ENCODE results near the gene HIP1R.
A peak's percentile ranks its signal among the peaks of the same experiment; 100 is the strongest.
"Not testable (repeated sequence)": the region's sequence is repeated elsewhere in the genome, so short reads cannot be mapped to it uniquely, and the experiment has no call there.

The HIP1R gene

DNA sequence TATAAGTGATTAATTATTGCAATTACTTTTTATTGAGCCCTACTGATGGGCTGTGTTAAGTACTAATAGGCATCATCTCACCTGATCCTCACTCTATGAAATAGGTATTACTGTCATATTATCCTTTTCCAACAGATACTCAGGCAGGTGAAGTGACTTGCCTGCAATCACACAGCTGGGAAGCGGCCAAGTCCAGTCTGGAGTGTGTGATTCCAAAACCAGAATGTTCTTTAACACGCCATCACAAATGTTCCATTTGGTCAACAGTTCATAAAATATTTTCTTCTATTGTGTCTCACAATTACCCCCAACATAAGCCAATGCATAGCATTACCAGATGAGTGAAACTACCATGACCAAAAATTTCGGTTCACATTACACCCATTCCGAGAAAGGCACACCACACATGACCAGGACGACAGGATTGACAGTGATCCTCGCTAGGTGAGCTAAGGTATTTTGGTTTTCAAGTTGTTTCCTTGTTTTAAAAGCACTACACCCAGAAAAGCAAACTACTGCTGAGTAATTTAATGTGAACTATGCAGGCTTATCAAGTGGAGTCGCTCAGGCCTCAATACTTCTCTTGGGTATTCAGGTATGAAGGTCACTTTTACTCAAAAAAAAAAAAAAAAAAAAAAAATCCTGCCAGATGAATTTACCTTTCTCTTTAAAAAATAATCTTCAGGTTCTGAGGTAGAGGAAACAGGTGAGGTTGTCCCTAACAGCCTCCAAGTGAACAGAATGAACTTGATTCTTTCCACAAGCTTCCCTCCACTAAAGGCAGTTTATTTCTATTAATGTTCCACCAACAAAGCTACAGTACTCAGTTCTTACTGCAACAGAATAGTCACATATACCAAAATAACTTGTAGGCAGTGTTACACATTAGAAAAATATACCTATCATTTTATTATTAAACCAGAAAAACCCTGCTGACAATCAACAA, 58.2 kb downstream of the HIP1R start:
- no peak for DNase-seq (ENCODE audit: low spot score)

DNA sequence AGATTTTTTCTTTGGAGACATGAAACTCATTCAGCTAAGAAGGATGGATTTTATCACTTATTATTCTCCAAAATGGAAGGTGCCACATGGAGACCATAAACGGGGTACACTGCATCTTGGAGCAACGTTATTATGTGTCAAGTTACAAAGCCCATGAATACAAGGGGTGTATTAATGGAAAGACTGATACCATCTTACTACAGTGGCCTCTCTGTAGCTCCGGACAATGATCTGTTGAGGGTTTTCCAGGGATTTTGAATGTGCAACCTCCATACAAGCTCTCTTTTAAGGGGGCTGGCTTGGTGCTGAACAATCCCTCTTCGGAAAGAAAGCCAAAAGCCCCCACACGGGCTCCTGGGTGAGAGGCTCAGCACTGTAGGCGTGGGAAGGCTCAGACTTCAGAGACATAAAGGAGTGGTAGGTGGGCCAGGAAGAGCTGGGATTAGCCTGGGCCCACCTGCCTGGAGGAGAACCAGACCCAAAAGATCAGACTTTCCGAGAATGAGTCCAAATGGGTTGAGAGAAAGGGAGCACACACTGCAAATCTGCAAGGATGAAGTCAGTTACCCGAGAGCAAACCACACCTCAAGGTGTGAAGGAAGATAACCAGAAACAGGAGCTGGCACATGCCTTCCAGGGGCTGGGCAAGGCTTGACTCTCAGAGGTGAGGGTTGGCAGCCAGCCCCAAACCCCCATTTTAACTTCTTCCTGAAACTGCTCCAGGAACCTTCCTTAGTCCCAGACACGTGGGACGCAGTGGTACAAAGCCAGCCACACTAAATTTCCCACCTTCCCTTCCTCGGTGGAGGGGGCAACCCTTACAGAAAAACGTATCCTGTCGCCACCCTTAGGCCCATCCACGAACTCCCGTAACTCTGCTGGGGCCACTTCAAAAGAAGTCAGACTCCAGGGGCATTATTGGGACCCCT, 59.2 kb downstream of the HIP1R start:
- DNase-seq (ENCODE audit: low spot score), result no peak

DNA sequence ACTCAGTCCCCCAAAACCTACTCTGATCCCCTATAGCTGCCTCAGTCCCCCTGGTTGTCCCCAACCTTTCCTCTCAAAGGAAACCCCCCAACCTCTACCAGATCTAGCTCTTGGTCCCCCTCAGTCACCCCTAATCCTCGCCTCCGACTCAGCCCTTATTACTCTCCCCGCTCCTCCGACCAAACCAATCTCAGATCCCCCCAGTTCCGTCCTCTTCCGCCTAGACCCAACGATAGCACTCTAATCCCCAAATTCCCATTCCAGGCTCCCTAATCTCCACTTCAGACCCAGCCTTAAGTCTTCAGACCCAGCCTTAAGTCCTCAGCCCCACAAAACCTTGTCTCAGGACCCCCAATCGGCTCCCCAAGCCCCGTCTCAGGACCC, 60.1 kb downstream of the HIP1R start:
- DNase-seq (ENCODE audit: low spot score), result no peak

- peak; percentile 72 for DNase-seq (ENCODE audit: low spot score)
Measured at GRCh38 chr12:122895704-122896636, 60.7 kb downstream of the HIP1R start, which contains the start of gene VPS37B. Gene VPS37B (minus strand): TSS chr12:122896124. CDS start chr12:122896062, 62 bp downstream.

GRCh38 chr12:122896662-122897061, 61.4 kb downstream of the HIP1R start:
- DNase-seq (ENCODE audit: low spot score), result no peak

- DNase-seq (ENCODE audit: low spot score), result no peak
Measured at GRCh38 chr12:122899887-122900286, 64.6 kb downstream of the HIP1R start.

DNA sequence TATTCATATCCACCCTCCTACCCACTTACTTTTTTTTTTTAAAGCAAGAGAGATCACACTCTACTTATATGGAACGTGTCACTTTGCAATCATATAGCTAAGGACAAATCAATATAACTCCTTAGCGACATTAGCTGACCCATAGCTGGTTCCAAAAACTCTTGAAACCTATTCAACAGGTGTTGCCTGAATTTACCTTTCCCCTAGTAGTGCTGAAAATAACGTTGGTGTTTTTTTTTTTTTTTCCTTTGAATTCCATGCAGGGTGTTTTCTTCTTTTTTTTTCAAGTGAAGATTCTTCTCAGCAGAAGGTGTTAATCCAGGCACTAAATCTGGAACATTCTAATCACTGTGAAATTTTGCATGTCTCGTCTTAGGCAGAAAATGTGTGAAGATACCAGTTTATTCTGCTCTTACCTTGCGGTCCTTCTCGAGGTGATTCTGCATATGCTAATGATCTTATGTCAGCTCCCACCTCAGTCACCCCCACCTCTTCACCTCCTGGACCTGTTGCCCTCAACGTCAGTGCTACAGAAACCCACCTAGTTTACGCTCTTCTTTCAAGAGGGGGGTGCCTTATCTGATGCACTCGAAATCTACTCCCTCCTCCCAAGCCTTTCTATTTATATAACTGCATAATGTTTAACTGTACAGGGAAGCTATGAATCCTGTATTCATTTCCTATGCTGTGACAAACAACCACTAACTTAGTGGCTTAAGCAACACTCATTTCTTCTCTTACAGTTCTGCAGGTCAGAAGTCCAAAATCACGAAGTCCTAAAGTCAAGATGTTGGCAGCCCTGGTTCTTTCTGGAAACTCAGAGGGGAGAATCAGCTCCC, 67.8 kb downstream of the HIP1R start:
- DNase-seq (ENCODE audit: low spot score), result no peak

DNA sequence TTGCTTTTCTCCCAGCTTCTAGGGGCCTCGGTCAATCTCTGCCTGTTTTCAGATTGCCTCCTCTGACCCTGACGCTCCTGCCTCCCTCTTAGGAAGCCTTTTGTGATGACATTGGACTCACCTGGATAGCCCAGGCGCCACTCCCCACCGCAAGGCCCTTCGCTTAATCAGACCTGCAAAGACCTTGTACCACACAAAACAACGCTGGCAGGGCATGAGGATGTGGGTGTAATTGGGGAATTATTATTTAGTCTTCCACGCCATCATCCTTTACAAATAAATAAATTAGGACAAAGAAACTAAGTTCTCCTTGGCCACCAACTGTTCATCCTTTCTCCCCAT, 68.4 kb downstream of the HIP1R start:
- no peak for DNase-seq (ENCODE audit: low spot score)

DNA sequence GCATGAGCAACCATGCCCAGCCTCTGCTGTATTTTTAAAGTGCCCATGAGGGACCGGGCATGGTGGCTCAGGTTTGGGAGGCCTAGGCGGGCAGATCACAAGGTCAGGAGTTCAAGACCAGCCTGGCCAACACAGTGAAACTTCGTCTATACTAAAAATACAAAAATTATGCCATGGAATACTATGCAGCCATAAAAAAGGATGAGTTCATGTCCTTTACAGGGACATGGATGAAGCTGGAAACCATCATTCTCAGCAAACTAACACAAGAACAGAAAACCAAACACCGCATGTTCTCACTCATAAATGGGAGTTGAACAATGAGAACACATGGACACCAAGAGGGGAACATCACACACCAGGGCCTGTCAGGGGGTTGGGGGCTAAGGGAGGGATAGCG, 70.0 kb downstream of the HIP1R start:
- DNase-seq (ENCODE audit: low spot score), result not testable (repeated sequence)

GRCh38 chr12:122908915-122909314, 73.7 kb downstream of the HIP1R start:
- DNase-seq (ENCODE audit: low spot score), result no peak

DNA sequence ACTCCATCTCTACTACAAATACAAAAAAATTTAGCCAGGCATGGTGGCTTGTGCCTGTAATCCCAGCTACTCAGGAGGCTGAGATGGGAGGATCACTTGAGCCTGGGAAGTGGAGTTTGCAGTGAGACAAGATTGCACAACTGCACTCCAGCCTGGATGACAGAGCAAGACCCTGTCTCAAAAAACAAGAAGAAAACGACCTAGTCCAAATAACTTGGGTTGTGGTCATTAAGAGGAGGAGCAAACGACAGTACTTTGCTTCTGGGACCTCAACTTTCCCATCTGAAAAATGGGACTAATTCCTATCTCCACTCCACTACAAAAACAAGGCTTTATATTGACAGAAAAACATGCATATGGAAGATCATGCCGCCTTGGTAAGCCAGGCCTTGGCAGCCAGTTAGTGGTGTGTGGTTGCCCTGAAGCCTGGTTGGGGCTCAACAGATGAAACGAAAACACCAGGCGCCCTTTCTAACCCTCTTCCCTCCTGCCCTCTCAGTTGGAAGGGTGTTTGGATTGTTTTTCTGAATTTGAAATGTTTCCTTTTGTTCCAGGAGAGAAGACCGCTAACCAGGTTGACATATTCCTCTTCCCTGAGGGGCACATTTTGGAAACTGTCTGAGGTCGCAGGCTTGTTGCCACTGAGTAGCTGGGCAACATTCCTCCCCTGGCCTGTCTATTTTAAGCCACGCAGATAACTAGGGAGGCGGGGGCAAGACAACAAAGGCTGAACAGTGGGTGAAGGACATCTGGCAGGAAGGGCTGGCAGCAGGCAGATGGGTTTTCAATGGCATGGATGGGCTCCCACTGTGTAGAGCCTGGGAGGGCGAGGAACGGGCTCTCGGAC, 74.4 kb downstream of the HIP1R start:
- no peak for DNase-seq (ENCODE audit: low spot score)
